NCI-H146 treated with DMSO at 0.1 percent for 48 hours (cell line): ENCODE results near the gene FIGNL1.

Source experiments
- DNase-seq: peaks from one replicate; lab custom pipeline; 2025; ENCODE audit not compliant: unreplicated experiment; lab: John Stamatoyannopoulos, UW

Gene FIGNL1

DNA sequence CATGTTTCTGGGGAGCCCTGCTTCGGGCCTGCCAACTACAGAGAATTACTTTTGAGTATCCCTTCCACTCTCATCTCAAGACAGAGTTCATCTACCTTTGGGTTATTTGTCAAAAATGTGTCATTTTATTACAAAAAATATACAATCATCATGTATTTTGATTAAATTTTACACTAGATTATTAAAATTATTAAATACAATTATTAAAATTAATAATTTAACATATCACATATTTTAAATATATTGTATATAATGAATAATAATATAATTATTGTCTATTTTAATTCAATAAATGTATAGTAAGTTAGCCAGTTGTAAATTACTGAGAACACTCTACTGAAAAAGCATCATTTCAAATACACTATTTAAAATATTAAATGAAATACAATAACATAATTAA, 50.9 kb downstream of the FIGNL1 start:
- no peak for DNase-seq

- no peak for DNase-seq
Measured at GRCh38 chr7:50397971-50398324, 52.2 kb downstream of the FIGNL1 start.

DNA sequence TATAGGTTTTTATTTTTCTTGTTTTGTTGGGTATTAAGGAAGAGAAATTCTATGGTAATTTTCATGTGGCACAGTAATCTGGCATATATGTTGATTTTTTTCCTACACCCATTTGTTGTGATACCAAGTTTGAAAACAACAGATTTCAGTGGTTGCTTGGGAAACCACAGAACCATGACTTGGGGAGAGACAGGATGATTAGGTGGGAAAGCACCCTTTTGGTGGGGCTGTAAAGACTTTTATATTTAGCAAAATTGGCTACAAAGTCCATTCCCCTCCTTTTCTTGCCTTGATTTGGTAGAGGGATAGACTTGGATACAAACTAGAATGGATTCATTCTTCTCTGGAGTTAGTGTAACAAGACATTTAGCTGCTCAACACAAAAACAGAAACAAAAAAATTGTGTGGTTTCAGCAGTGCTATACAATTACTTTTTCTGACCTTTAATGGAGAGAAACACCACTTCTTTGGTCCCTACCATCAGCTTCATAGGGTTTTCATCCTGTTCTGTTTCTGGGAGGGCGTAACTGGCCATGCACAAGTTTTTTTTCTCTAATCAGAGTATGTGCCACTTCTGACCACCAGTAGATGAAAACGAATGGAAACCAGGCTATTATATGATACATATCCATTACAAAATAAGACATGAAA, 52.7 kb downstream of the FIGNL1 start:
- no peak for DNase-seq

- DNase-seq, result no peak
Measured at GRCh38 chr7:50396856-50397255, 53.3 kb downstream of the FIGNL1 start.

DNA sequence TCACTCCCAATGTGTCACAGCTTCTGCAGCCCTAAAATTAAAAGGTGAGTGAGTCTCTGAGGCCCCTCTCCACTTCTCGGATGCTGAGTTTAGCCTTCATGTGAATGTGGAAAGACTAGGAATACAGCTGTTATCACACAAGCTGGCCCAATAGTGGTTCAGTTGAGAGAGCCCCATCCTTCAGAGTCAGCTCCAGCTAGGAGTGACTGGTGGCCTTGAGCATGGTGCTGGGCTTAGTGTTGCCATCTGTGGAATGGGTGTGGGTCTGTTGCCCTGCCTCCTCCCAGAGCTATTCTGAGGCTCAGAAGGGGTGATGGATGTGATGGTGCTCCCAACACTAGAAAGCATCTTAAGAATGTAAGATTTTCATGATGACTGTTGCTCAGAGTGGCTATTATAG, 55.8 kb downstream of the FIGNL1 start:
- DNase-seq, result no peak
